Esophagus squamous epithelium (tissue), 5 donors: ENCODE measurements around the gene ZNF701. TPM values are rescaled to one million over a fixed set of nuclear protein-coding genes. Genes with fewer than 3 reads are reported as not detected.
A peak's percentile ranks its signal among the peaks of the same experiment; 100 is the strongest.
"Not testable (repeated sequence)": the region's sequence is repeated elsewhere in the genome, so short reads cannot be mapped to it uniquely, and the experiment has no call there.

Experiments used
- DNase-seq: peaks from one replicate; lab custom pipeline; 2025; lab: John Stamatoyannopoulos, UW
- H3K27ac ChIP-seq, 4 donors: fragments of 200-600 bp; sonication (generic); one replicate each; pipeline ENCODE4 v1.5.1; 2016 to 2019; ENCODE audit warnings: mild to moderate bottlenecking in 1 of 4
- H3K27me3 ChIP-seq, 4 donors: fragments of 200-600 bp; sonication (generic); 1 replicate in 3 of 4; 2 replicates in 1 of 4; pipeline versions ENCODE4 v1.5.1 to v1.6.0; 2017 to 2021; ENCODE audit warnings: antibody characterized with exemption in 1 of 4
- H3K36me3 ChIP-seq, 3 donors: fragments of 200-600 bp; sonication (generic); one replicate each; pipeline ENCODE4 v1.5.1; 2016 to 2019
- H3K4me1 ChIP-seq, 3 donors: fragments of 200-600 bp; sonication (generic); one replicate each; pipeline ENCODE4 v1.5.1; 2017 to 2019
- H3K4me3 ChIP-seq, 4 donors: fragments of 200-600 bp; sonication (generic); 1 replicate in 3 of 4; 2 replicates in 1 of 4; pipeline ENCODE4 v1.5.1; 2016 to 2019; ENCODE audit warnings: mild to moderate bottlenecking in 2 of 4, moderate library complexity in 1 of 4
- H3K9me3 ChIP-seq, 3 donors: fragments of 200-600 bp; sonication (generic); one replicate each; pipeline ENCODE4 v1.5.1; 2016 to 2019
- CTCF ChIP-seq, 6 experiments: fragments of 450-650 bp in 4 of 6; fragments of 200-600 bp in 2 of 6; sonication (generic) in 2 of 6; IDR thresholded peaks; one replicate each; pipeline ENCODE4 v1.5.1; 2016 to 2019; ENCODE audit warnings: antibody characterized with exemption in 6 of 6, mild to moderate bottlenecking in 4 of 6, moderate library complexity in 4 of 6
- POLR2A ChIP-seq, 4 donors: fragments of 450-650 bp; IDR thresholded peaks; one replicate each; pipeline ENCODE4 v1.6.1; 2017; ENCODE audit warnings: antibody characterized with exemption in 4 of 4, mild to moderate bottlenecking in 4 of 4, moderate library complexity in 3 of 4
- WGBS, 2 donors: methylation state at CpG; one replicate each; pipeline ENCODE4 v1.1.5; 2018; 5-methylcytosine and 5-hydroxymethylcytosine counted together
- intact Hi-C: fragments of 100-400 bp; cut with DNase I; formaldehyde crosslinking; loops from one replicate; pipeline ENCODE4 v1.15.0; 2022
- total RNA-seq, 4 donors: library from RNA; depleted of rRNA; stranded (reverse); fragments of >200 nt; gene quantifications; one replicate each; pipeline ENCODE4 v1.1.0, GENCODE V29; 2016
- donor health status: DM: yes; HTN: yes; CAD: no.

The ZNF701 gene
- total RNA-seq, 4 donors from 2014 or later: 5.2 to 13.7 (median 5.5) TPM

- peak overlapping the region; percentile 40 to 81 (median 66) for H3K4me3 ChIP-seq
- intact Hi-C loops: no loop called here
- H3K27ac ChIP-seq: peak overlapping the region; percentile 69 to 88 (median 80)
- peak in 1 of 4 donors; percentile 35 for TF ChIP-seq POLR2A (IDR thresholded peaks at IDR 0.05)
- peak in 5 of 6 experiments; percentile 10 to 51 (median 34) for TF ChIP-seq CTCF (IDR thresholded peaks at IDR 0.05)
- 0 to 2% methylated on average over 28 to 35 of the region's 62 CpGs for WGBS, 2 donors
- peaks cover 0 to 38% (median 6%) of the 10 kb centered on the region in 3 donors for H3K9me3 ChIP-seq
- H3K36me3 ChIP-seq: peaks cover 0 to 8% (median 0%) of the 10 kb centered on the region in 3 donors
- no peaks in the 10 kb centered on the region for H3K27me3 ChIP-seq
- H3K4me1 ChIP-seq: peaks cover 6 to 29% (median 12%) of the 10 kb centered on the region in 3 donors
- DNase-seq: peak; percentile 59
Measured at GRCh38 chr19:52601025-52601973, 31.2 kb downstream of the ZNF701 start.

- intact Hi-C loops, DNase-seq, H3K27me3 ChIP-seq, H3K36me3 ChIP-seq: not testable (repeated sequence)
- Histone ChIP-seq H3K4me3 (peak overlapping the region; percentile 40 to 81 (median 66)), H3K4me1 (peaks cover 6 to 29% (median 12%) of the 10 kb centered on the region in 3 donors), H3K9me3 (peaks cover 0 to 40% (median 6%) of the 10 kb centered on the region in 3 donors), H3K27ac (peak overlapping the region; percentile 69 to 88 (median 80))
- 45 to 94% methylated on average over 2 to 3 of the region's 3 CpGs for WGBS, 2 donors
Measured at GRCh38 chr19:52601974-52602366, 31.9 kb downstream of the ZNF701 start.

- H3K27me3 ChIP-seq: no peaks in the 10 kb centered on the region
- peaks cover 0 to 40% (median 0%) of the 10 kb centered on the region in 3 donors for H3K9me3 ChIP-seq
- peaks cover 6 to 29% (median 12%) of the 10 kb centered on the region in 3 donors for H3K4me1 ChIP-seq
- intact Hi-C loops: no loop called here
- H3K36me3 ChIP-seq: no peaks in the 10 kb centered on the region
- TF ChIP-seq CTCF (IDR thresholded peaks at IDR 0.05): no peak
- no peak for TF ChIP-seq POLR2A (IDR thresholded peaks at IDR 0.05)
- no peak overlapping the region for H3K4me3 ChIP-seq
- 63 to 69% methylated on average over 2 of the region's 2 CpGs for WGBS, 2 donors
- DNase-seq: no peak
- H3K27ac ChIP-seq: peak overlapping the region in 1 of 4 donors; percentile 88
Measured at GRCh38 chr19:52602941-52603340, 32.9 kb downstream of the ZNF701 start.

GRCh38 chr19:52603558-52604207 is 33.6 kb downstream of the ZNF701 start:
- H3K4me1 ChIP-seq: peaks cover 6 to 29% (median 12%) of the 10 kb centered on the region in 3 donors
- peaks cover 0 to 38% (median 0%) of the 10 kb centered on the region in 3 donors for H3K9me3 ChIP-seq
- H3K27ac ChIP-seq: peak overlapping the region in 2 of 4 donors; percentile 63 to 68
- H3K27me3 ChIP-seq: no peaks in the 10 kb centered on the region
- no peak for DNase-seq
- H3K4me3 ChIP-seq: no peak overlapping the region
- WGBS, 2 donors: 87 to 91% methylated on average over 14 of the region's 14 CpGs
- intact Hi-C loops: no loop called here
- H3K36me3 ChIP-seq: no peaks in the 10 kb centered on the region
- TF ChIP-seq POLR2A (IDR thresholded peaks at IDR 0.05) (no peak), CTCF (IDR thresholded peaks at IDR 0.05) (no peak)

GRCh38 chr19:52613299-52613906 is 43.3 kb downstream of the ZNF701 start:
- H3K27ac ChIP-seq: no peak overlapping the region
- H3K4me1 ChIP-seq: no peaks in the 10 kb centered on the region
- 95 to 96% methylated on average over 5 of the region's 5 CpGs for WGBS, 2 donors
- H3K9me3 ChIP-seq: peaks cover 0 to 97% (median 27%) of the 10 kb centered on the region in 3 donors
- TF ChIP-seq POLR2A (IDR thresholded peaks at IDR 0.05): no peak
- TF ChIP-seq CTCF (IDR thresholded peaks at IDR 0.05): no peak
- no peaks in the 10 kb centered on the region for H3K27me3 ChIP-seq
- peaks cover 0 to 81% (median 14%) of the 10 kb centered on the region in 3 donors for H3K36me3 ChIP-seq
- no peak overlapping the region for H3K4me3 ChIP-seq
- intact Hi-C loops: no loop called here
- no peak for DNase-seq
